ENCODE data around the gene DOCK1.

The DOCK1 gene

GRCh38 chr10:127486355-127486754 lies 581.1 kb downstream of the DOCK1 start:
- no peak for DNase-seq (ENCODE audit: low spot score)
- TF ChIP-seq CTCF (IDR thresholded peaks at IDR 0.05; ENCODE audit: borderline replicate concordance, control extremely low read depth, extremely low read depth, insufficient read depth, missing control alignments), result no peak
- in situ Hi-C loops (cut with MboI; ENCODE audit: low sequenced_read_pairs, unreplicated experiment), result no loop called here

DNA sequence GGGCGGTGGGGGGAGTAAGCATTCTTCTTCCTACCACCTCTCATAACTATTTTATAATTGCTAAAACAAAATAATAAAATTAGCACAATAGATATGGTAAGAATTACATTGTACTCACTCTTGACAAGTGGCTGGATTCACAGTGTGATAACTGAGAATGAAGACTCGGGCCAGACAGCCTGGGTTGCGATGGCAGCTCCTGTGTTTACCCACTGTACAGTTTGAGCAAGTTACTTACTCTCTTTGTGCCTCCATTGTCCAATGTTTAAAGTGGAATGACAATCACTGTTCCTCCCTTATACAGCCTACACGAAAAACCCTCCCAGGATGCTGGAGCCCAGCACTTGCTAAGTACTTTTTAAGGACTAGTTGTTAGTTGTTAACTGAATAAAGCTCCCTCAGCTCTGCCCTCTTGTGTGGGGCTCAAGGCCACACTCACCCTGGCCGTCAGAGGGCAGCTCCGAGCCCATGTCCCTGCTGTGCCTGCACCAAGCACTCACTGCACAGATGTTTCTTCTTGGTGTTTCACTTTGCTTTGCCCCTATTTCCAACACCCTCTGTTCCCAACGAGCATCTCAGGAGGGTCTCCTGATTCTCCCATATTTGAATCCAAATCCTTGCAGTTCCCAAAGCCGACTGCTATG lies 587.5 kb downstream of the DOCK1 start:
- no peak for TF ChIP-seq CTCF (IDR thresholded peaks at IDR 0.05; ENCODE audit: borderline replicate concordance, control extremely low read depth, extremely low read depth, insufficient read depth, missing control alignments)
- no peak for DNase-seq (ENCODE audit: low spot score)
- in situ Hi-C loops (cut with MboI; ENCODE audit: low sequenced_read_pairs, unreplicated experiment), result no loop called here

DNA sequence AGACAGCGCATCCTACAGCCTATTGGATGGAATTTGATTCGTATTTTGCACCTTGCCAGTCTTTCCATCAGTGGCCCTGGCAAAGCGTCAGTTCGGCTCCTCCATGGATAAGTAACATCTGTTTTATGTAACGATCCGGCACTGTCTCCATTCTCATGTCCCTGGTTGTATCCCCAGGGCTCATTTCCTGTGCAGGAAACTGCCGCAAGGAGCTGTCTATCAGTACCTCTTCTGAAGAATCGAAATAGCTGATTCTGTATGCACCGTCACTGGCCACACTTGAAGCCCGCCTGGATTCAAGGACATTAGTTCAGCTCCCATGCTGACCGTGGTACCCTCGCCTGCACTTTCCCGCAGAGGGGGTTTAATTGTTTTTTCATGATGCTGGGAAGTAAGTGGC lies 590.8 kb downstream of the DOCK1 start:
- DNase-seq (ENCODE audit: low spot score), result no peak
- TF ChIP-seq CTCF (IDR thresholded peaks at IDR 0.05; ENCODE audit: borderline replicate concordance, control extremely low read depth, extremely low read depth, insufficient read depth, missing control alignments), result no peak
- in situ Hi-C loops (cut with MboI; ENCODE audit: low sequenced_read_pairs, unreplicated experiment), result no loop called here

- DNase-seq (ENCODE audit: low spot score), result no peak
- TF ChIP-seq CTCF (IDR thresholded peaks at IDR 0.05; ENCODE audit: borderline replicate concordance, control extremely low read depth, extremely low read depth, insufficient read depth, missing control alignments), result no peak
- in situ Hi-C loops (cut with MboI; ENCODE audit: low sequenced_read_pairs, unreplicated experiment), result no loop called here
These were observed 592.5 kb downstream of the DOCK1 start for GRCh38 chr10:127497685-127498084.

DNA sequence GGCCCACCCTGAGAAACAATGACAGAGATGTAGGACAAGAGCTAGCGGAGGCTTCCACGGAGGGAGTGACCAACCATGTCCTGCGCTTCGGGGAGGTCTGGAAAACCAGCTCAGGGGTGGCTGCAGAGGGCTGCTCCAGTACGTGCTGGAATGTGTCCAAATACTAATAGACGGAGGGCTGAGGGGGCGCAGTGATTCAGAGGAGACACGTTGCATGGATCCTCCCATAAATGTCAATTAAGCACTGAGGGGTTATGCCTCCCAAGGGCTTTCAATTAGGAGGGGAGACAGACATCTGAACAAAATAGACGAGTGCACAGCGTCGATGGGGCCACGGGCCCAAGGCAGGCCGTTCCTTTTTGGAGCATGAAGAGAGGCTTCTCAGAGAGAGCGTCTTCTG lies 592.9 kb downstream of the DOCK1 start:
- no peak for DNase-seq (ENCODE audit: low spot score)
- in situ Hi-C loops (cut with MboI; ENCODE audit: low sequenced_read_pairs, unreplicated experiment), result no loop called here
- no peak for TF ChIP-seq CTCF (IDR thresholded peaks at IDR 0.05; ENCODE audit: borderline replicate concordance, control extremely low read depth, extremely low read depth, insufficient read depth, missing control alignments)

- DNase-seq (ENCODE audit: low spot score), result no peak
- in situ Hi-C loops (cut with MboI; ENCODE audit: low sequenced_read_pairs, unreplicated experiment), result no loop called here
- TF ChIP-seq CTCF (IDR thresholded peaks at IDR 0.05; ENCODE audit: borderline replicate concordance, control extremely low read depth, extremely low read depth, insufficient read depth, missing control alignments), result no peak
These were observed 594.9 kb downstream of the DOCK1 start for GRCh38 chr10:127500127-127500526.
